ENCODE data around the gene HSD3B2.

GRCh38 chr1:119367432-119368124 lies 47.4 kb upstream of the HSD3B2 start:
- TF ChIP-seq POLR2A (IDR thresholded peaks at IDR 0.05) (no peak), CTCF (IDR thresholded peaks at IDR 0.05) (peak; percentile 81 to 99 (median 87))
